IPS-15b (cell line): ENCODE results near the gene FAM209B.
"Not testable (repeated sequence)": the region's sequence is repeated elsewhere in the genome, so short reads cannot be mapped to it uniquely, and the experiment has no call there.

Experiments
- H3K27me3 ChIP-seq: one replicate; pipeline ENCODE4 v1.6.1; 2013; ENCODE audit warnings: low read length; ENCODE audit not compliant: control insufficient read depth, insufficient read depth
- H3K36me3 ChIP-seq: one replicate; pipeline ENCODE4 v1.6.1; 2013; ENCODE audit warnings: low read length; ENCODE audit not compliant: control insufficient read depth, insufficient read depth
- H3K4me1 ChIP-seq: one replicate; pipeline ENCODE4 v1.6.1; 2013; ENCODE audit warnings: mild to moderate bottlenecking, low read length; ENCODE audit not compliant: control insufficient read depth, insufficient read depth
- H3K4me3 ChIP-seq: one replicate; pipeline ENCODE4 v1.5.1; 2013; ENCODE audit warnings: low read depth, low read length
- H3K9ac ChIP-seq: one replicate; pipeline ENCODE4 v1.6.1; 2013; ENCODE audit warnings: low read depth, mild to moderate bottlenecking, low read length
- H3K9me3 ChIP-seq: one replicate; pipeline ENCODE4 v1.6.1; 2013; ENCODE audit warnings: mild to moderate bottlenecking, low read length; ENCODE audit not compliant: control insufficient read depth, insufficient read depth

FAM209B gene

GRCh38 chr20:56517641-56518040 is 15.4 kb upstream of the FAM209B start:
- Histone ChIP-seq H3K9ac (no peak overlapping the region), H3K4me3 (no peak overlapping the region), H3K36me3 (peaks cover 32% of the 10 kb centered on the region)

DNA sequence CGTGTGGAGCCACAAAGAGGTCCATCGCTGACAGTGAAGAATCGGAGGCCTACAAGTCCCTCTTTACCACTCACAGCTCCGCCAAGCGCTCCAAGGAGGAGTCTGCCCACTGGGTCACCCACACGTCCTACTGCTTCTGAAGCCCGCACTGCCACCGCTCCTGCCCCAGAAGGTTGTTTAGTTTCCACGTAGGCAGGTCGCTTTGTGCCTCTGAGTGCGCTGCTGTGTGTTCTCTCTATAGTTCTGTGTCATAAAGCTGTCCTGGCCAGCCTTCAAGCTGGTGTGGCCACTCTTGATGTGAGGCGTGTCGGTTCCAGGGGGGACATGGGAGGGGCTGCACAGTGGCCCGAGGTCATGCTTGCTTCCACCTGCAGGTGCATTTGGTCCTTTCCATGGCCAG is 14.9 kb upstream of the FAM209B start:
- Histone ChIP-seq H3K9me3 (peaks cover 10% of the 10 kb centered on the region), H3K9ac (no peak overlapping the region), H3K4me1 (no peaks in the 10 kb centered on the region), H3K27me3 (no peaks in the 10 kb centered on the region), H3K4me3 (no peak overlapping the region), H3K36me3 (peaks cover 32% of the 10 kb centered on the region)

More at GRCh38 chr20:56517641-56518040, 15.4 kb upstream of the FAM209B start:
- Histone ChIP-seq H3K9me3 (peaks cover 10% of the 10 kb centered on the region), H3K27me3 (no peaks in the 10 kb centered on the region), H3K4me1 (no peaks in the 10 kb centered on the region)

DNA sequence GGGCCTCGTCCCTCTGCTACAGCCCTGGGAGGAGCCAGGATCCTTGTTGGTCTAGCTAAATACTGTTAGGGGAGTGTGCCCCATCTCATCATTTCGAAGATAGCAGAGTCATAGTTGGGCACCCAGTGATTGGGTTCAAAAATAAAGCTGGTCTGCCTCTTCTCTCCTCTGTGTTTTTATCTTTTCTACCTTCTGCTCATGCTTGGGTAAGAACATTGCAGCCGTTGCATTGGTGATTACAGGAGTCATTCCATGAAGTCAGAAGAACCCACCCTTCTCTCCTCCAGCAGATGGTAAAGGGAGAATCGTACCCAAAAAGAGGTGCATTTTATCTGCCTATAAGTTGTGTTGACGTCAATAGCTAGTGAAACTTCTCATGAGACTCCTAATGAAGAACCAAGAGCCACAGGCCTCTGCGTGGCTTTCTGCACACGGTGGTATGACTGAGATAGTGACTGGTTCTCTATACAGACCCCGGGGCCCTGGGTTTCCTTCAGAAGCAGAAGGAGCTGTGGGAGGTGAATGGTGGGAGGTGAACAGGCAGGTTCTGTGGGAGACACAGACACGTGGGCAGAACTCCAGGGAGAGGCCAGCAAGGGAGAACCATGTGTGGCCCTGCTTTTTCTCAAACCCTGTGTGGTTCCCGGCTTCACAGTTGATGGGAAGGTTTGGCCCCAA is 14.2 kb upstream of the FAM209B start:
- H3K4me3 ChIP-seq = no peak overlapping the region
- no peak overlapping the region for H3K9ac ChIP-seq
- H3K9me3 ChIP-seq = peaks cover 10% of the 10 kb centered on the region
- no peaks in the 10 kb centered on the region for H3K27me3 ChIP-seq
- peaks cover 26% of the 10 kb centered on the region for H3K36me3 ChIP-seq
- no peaks in the 10 kb centered on the region for H3K4me1 ChIP-seq

- peaks cover 26% of the 10 kb centered on the region for H3K36me3 ChIP-seq
- H3K4me3 ChIP-seq = no peak overlapping the region
- H3K9me3 ChIP-seq = peaks cover 10% of the 10 kb centered on the region
- no peaks in the 10 kb centered on the region for H3K4me1 ChIP-seq
- no peak overlapping the region for H3K9ac ChIP-seq
- H3K27me3 ChIP-seq = no peaks in the 10 kb centered on the region
These were observed 13.5 kb upstream of the FAM209B start for GRCh38 chr20:56519551-56519950.

GRCh38 chr20:56520180-56520579 is 12.9 kb upstream of the FAM209B start:
- H3K4me3 ChIP-seq = no peak overlapping the region
- H3K36me3 ChIP-seq = peaks cover 26% of the 10 kb centered on the region
- no peak overlapping the region for H3K9ac ChIP-seq
- no peaks in the 10 kb centered on the region for H3K27me3 ChIP-seq
- H3K9me3 ChIP-seq = peaks cover 10% of the 10 kb centered on the region
- no peaks in the 10 kb centered on the region for H3K4me1 ChIP-seq

DNA sequence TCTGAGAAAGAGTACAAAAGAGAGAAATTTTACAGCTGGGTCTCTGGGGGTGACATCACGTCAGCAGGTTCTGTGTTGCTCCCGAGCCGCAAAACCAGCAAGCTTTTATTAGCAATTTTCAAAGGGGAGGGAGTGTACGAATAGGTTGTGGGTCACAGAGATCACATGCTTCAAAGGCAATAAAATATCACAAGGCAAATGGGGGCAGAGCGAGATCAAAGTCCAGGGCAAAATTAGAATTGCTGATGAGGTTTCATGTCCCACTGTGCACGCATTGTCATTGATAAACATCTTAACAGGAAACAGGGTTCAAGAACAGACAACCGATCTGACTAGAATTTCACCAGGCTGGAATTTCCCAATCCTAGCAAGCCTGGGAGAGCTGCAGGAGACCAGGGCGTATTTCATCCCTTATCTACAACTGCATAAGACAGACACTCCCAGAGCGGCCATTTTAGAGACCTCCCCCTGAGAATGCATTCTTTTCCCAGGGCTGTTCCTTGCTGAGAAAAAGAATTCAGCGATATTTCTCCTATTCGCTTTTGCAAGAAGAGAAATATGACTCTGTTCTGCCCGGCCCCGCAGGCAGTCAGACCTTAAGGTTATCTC is 12.2 kb upstream of the FAM209B start:
- H3K9ac ChIP-seq, H3K9me3 ChIP-seq: not testable (repeated sequence)
- peaks cover 26% of the 10 kb centered on the region for H3K36me3 ChIP-seq

DNA sequence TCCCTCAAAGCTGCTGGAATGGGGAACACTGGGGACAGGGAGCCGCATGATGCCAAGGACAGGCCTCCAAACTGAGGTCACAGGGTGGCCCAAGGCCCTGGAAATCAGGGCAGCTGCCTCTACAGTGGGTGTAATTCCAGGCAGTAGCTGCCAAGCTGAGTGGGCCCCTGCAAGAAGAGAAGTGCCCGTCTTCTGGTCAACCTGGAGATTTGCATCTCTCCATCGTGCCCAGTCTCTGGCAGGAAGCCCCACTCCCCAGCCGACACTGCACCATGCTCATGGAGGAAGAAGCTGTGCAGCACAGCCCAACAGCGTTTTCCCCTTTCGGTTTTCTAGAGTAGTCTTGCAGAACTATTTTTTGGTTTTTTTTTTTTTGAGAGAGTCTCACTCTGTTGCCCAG is 10.7 kb upstream of the FAM209B start:
- no peaks in the 10 kb centered on the region for H3K4me1 ChIP-seq
- H3K9me3 ChIP-seq = peaks cover 10% of the 10 kb centered on the region
- no peaks in the 10 kb centered on the region for H3K27me3 ChIP-seq
- H3K36me3 ChIP-seq = peaks cover 24% of the 10 kb centered on the region
- no peak overlapping the region for H3K9ac ChIP-seq
- no peak overlapping the region for H3K4me3 ChIP-seq

More for the DNA sequence above, 12.2 kb upstream of the FAM209B start:
- not testable (repeated sequence) for H3K27me3 ChIP-seq, H3K4me3 ChIP-seq, H3K4me1 ChIP-seq

DNA sequence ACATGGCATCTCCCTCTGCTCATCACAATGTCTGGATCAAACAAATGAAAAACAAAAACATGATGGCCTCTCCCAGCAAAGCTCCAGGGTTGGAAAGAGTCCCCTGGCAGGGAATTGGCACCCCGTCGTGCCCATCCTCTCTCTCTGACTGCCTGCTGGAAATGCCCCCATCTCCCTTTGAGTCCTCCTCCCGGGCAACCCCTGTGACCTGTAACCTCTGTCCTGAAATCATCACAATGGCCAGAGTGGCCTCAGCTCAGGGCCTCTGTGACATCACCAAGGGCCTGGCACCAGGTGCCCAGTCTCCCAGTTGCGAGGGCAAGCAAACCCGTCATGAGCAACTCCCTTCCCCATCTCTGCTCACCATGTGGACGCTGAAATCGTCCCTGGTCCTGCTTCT is 8.6 kb upstream of the FAM209B start, which contains the start of gene FAM209A:
Gene FAM209A (plus strand): TSS at position 301 of the 400 bp plus-strand sequence. CDS start 65 bp downstream, at position 366.
- not testable (repeated sequence) for H3K4me3 ChIP-seq, H3K9me3 ChIP-seq, H3K27me3 ChIP-seq, H3K9ac ChIP-seq, H3K4me1 ChIP-seq, H3K36me3 ChIP-seq

DNA sequence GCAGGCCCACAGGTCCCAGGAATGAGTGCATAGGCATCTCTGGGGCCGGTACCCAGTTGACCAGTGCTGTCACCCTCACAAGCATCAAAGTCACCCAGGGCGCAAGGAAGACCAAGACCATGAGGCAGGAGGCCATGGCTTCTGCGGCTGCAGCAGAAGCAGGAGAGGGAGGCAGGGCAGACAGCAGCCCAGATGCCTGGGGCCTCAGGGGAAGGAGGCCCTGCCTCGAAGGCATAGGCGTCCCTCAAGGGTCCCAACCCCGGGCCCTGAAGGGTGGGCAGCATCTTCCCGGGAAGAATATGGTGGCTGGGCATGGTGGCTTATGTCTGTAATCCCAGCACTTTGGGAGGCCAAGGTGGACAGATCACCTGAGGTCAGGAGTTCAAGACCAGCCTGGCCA is 5.5 kb upstream of the FAM209B start:
- Histone ChIP-seq H3K4me1 (no peaks in the 10 kb centered on the region), H3K36me3 (no peaks in the 10 kb centered on the region)

DNA sequence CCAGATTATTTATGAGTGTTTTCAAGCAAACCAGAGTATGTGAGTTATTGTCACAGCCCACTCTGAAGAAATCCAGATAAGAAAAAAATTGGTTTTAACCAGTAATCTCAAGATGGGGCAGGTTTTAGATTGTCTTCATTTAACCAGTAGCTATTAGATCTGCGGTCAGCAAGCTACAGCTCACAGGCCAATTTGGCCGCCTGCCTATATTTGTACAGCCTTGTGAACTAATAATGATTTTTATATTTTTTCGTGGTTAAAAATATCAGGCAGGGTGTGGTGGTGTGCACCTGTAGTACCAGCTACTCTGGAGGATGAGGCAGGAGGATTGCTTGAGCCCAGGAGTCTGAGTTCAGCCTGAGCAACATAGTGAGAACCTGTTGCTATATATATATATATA is 5.0 kb downstream of the FAM209B start:
- H3K9ac ChIP-seq = no peak overlapping the region
- H3K27me3 ChIP-seq = no peaks in the 10 kb centered on the region
- no peaks in the 10 kb centered on the region for H3K36me3 ChIP-seq
- H3K4me3 ChIP-seq = no peak overlapping the region
- no peaks in the 10 kb centered on the region for H3K9me3 ChIP-seq
- H3K4me1 ChIP-seq = no peaks in the 10 kb centered on the region

More for the DNA sequence above, 5.5 kb upstream of the FAM209B start:
- Histone ChIP-seq H3K9me3 (no peaks in the 10 kb centered on the region), H3K4me3 (no peak overlapping the region), H3K9ac (no peak overlapping the region), H3K27me3 (no peaks in the 10 kb centered on the region)

- Histone ChIP-seq H3K36me3 (no peaks in the 10 kb centered on the region), H3K9ac (no peak overlapping the region), H3K27me3 (no peaks in the 10 kb centered on the region), H3K4me1 (no peaks in the 10 kb centered on the region), H3K9me3 (no peaks in the 10 kb centered on the region), H3K4me3 (no peak overlapping the region)
These were observed 7.4 kb downstream of the FAM209B start for GRCh38 chr20:56540415-56540814.

- no peaks in the 10 kb centered on the region for H3K27me3 ChIP-seq
- no peak overlapping the region for H3K9ac ChIP-seq
- no peaks in the 10 kb centered on the region for H3K36me3 ChIP-seq
- no peaks in the 10 kb centered on the region for H3K9me3 ChIP-seq
- no peaks in the 10 kb centered on the region for H3K4me1 ChIP-seq
- no peak overlapping the region for H3K4me3 ChIP-seq
These were observed 9.5 kb downstream of the FAM209B start for GRCh38 chr20:56542489-56543030.
